Common myeloid progenitor, CD34-positive (primary cell): ENCODE data around the gene EPHB1.

Experiments
- CTCF ChIA-PET: fragments of 350-600 bp; sonication (Branson Sonifier 250); formaldehyde crosslinking; loops from one replicate; lab custom pipeline; 2021; ENCODE audit warnings: antibody characterized with exemption; lab: Charles Lee
- POLR2A ChIA-PET: fragments of 350-600 bp; sonication (Branson Sonifier 250); formaldehyde crosslinking; loops from one replicate; lab custom pipeline; 2021; ENCODE audit warnings: antibody characterized with exemption; lab: Charles Lee
- DNase-seq, 3 donors: peaks; one replicate each; pipeline versions ENCODE4 v3.0.0 to v3.0.0-alpha.2; 2013
- H3K27ac ChIP-seq, 2 experiments: 1 replicate in 1 of 2; 2 replicates in 1 of 2; pipeline ENCODE4 v1.7.0; 2013; ENCODE audit warnings: inconsistent platforms in 2 of 2, low read length in 2 of 2, mild to moderate bottlenecking in 2 of 2, low read depth in 1 of 2, moderate library complexity in 1 of 2; ENCODE audit not compliant: severe bottlenecking in 2 of 2, insufficient read depth in 1 of 2, poor library complexity in 1 of 2
- H3K27me3 ChIP-seq, 5 experiments: replicated peaks in 2 of 5; 1 replicate in 3 of 5; 2 replicates in 2 of 5; pipeline versions ENCODE4 v1.6.1 to v1.7.0; 2013; ENCODE audit warnings: low read length in 4 of 5, mild to moderate bottlenecking in 2 of 5, moderate library complexity in 2 of 5, inconsistent platforms in 1 of 5; ENCODE audit not compliant: insufficient read depth in 5 of 5, control insufficient read depth in 4 of 5
- H3K36me3 ChIP-seq, 4 experiments: 1 replicate in 2 of 4; 2 replicates in 2 of 4; pipeline versions ENCODE4 v1.6.1 to v1.7.0; 2013; ENCODE audit warnings: low read length in 3 of 4, control low read depth in 1 of 4, mild to moderate bottlenecking in 1 of 4; ENCODE audit not compliant: control insufficient read depth in 4 of 4, insufficient read depth in 4 of 4
- H3K4me1 ChIP-seq, 4 experiments: 1 replicate in 3 of 4; 2 replicates in 1 of 4; pipeline versions ENCODE4 v1.6.1 to v1.7.1; 2013; ENCODE audit warnings: low read length in 3 of 4, mild to moderate bottlenecking in 3 of 4, control low read depth in 1 of 4, inconsistent platforms in 1 of 4, moderate library complexity in 1 of 4; ENCODE audit not compliant: control insufficient read depth in 4 of 4, insufficient read depth in 4 of 4; ENCODE audit errors: control extremely low read depth in 1 of 4
- H3K4me3 ChIP-seq, 7 experiments: 1 replicate in 4 of 7; 2 replicates in 3 of 7; pipeline versions ENCODE4 v1.5.1 to v1.7.0; 2013; ENCODE audit warnings: mild to moderate bottlenecking in 7 of 7, low read length in 6 of 7, moderate library complexity in 6 of 7, inconsistent platforms in 2 of 7, low read depth in 2 of 7, control low read depth in 1 of 7; ENCODE audit not compliant: insufficient read depth in 4 of 7, control insufficient read depth in 1 of 7; ENCODE audit errors: extremely low read depth in 1 of 7
- H3K9me3 ChIP-seq, 5 experiments: 1 replicate in 4 of 5; 2 replicates in 1 of 5; pipeline versions ENCODE4 v1.6.1 to v1.7.1; 2013; ENCODE audit warnings: low read length in 4 of 5, mild to moderate bottlenecking in 2 of 5, inconsistent platforms in 1 of 5, low read depth in 1 of 5, moderate library complexity in 1 of 5; ENCODE audit not compliant: control insufficient read depth in 4 of 5, insufficient read depth in 2 of 5; ENCODE audit errors: control extremely low read depth in 1 of 5
- WGBS: methylation state at CpG from one replicate; pipeline ENCODE4 v1.1.5; 2013; ENCODE audit not compliant: insufficient coverage; 5-methylcytosine and 5-hydroxymethylcytosine counted together

The EPHB1 gene

GRCh38 chr3:134900482-134900881 lies 105.4 kb downstream of the EPHB1 start:
- POLR2A ChIA-PET = no interaction called here
- Histone ChIP-seq H3K4me3 (no peak overlapping the region), H3K27me3 (peaks cover 0 to 4% (median 0%) of the 10 kb centered on the region in 5 experiments), H3K27ac (no peak overlapping the region), H3K9me3 (no peaks in the 10 kb centered on the region), H3K4me1 (peaks cover 0 to 19% (median 2%) of the 10 kb centered on the region in 4 experiments), H3K36me3 (no peaks in the 10 kb centered on the region)
- 100% methylated on average over 1 of the region's 1 CpG for WGBS
- no peak for DNase-seq
- CTCF ChIA-PET = no interaction called here

- Histone ChIP-seq H3K9me3 (no peaks in the 10 kb centered on the region), H3K27ac (no peak overlapping the region), H3K4me1 (peaks cover 0 to 23% (median 2%) of the 10 kb centered on the region in 4 experiments), H3K27me3 (peaks cover 0 to 4% (median 0%) of the 10 kb centered on the region in 5 experiments), H3K4me3 (no peak overlapping the region), H3K36me3 (no peaks in the 10 kb centered on the region)
- 100% methylated on average over 2 of the region's 2 CpGs for WGBS
- CTCF ChIA-PET = interaction anchor here (0.9 kb wide), 1 partner anchor 16 kb away, joined by 3 read pairs; no protein-coding TSS in a partner anchor
- DNase-seq = no peak
- POLR2A ChIA-PET = no interaction called here
Observed at GRCh38 chr3:134901461-134901860, 106.4 kb downstream of the EPHB1 start.

- H3K27me3 ChIP-seq = peaks cover 0 to 3% (median 0%) of the 10 kb centered on the region in 5 experiments
- WGBS = 84% methylated on average over 4 of the region's 4 CpGs
- ChIA-PET POLR2A (interaction anchor here (0.6 kb wide), 1 partner anchor 1139 kb away, joined by 3 read pairs; no protein-coding TSS in a partner anchor), CTCF (interaction anchor here (0.6 kb wide), 1 partner anchor 13 kb away, joined by 3 read pairs; no protein-coding TSS in a partner anchor)
- peaks cover 0 to 23% (median 2%) of the 10 kb centered on the region in 4 experiments for H3K4me1 ChIP-seq
- no peak overlapping the region for H3K4me3 ChIP-seq
- H3K36me3 ChIP-seq = no peaks in the 10 kb centered on the region
- no peak for DNase-seq
- H3K27ac ChIP-seq = no peak overlapping the region
- no peaks in the 10 kb centered on the region for H3K9me3 ChIP-seq
Observed at GRCh38 chr3:134903837-134904236, 108.8 kb downstream of the EPHB1 start.

GRCh38 chr3:134904241-134904771 lies 109.2 kb downstream of the EPHB1 start:
- ChIA-PET POLR2A (no interaction called here), CTCF (interaction anchor here (0.6 kb wide), 1 partner anchor 14 kb away, joined by 3 read pairs; no protein-coding TSS in a partner anchor)
- DNase-seq = peak in 2 of 3 donors; percentile 39 to 85
- Histone ChIP-seq H3K4me3 (no peak overlapping the region), H3K27ac (no peak overlapping the region), H3K4me1 (peaks cover 0 to 23% (median 2%) of the 10 kb centered on the region in 4 experiments), H3K9me3 (no peaks in the 10 kb centered on the region), H3K36me3 (no peaks in the 10 kb centered on the region), H3K27me3 (peaks cover 0 to 2% (median 0%) of the 10 kb centered on the region in 5 experiments)
- WGBS = 28% methylated on average over 4 of the region's 6 CpGs

- H3K4me3 ChIP-seq = no peak overlapping the region
- no peaks in the 10 kb centered on the region for H3K36me3 ChIP-seq
- H3K4me1 ChIP-seq = peaks cover 0 to 23% (median 2%) of the 10 kb centered on the region in 4 experiments
- H3K27me3 ChIP-seq = peaks cover 0 to 2% (median 0%) of the 10 kb centered on the region in 5 experiments
- WGBS = 91% methylated on average over 7 of the region's 7 CpGs
- peak in 1 of 3 donors; percentile 47 for DNase-seq
- no peaks in the 10 kb centered on the region for H3K9me3 ChIP-seq
- H3K27ac ChIP-seq = no peak overlapping the region
- POLR2A ChIA-PET = no interaction called here
- CTCF ChIA-PET = interaction anchor here (0.6 kb wide), 1 partner anchor 14 kb away, joined by 3 read pairs; no protein-coding TSS in a partner anchor
Observed at GRCh38 chr3:134904776-134905646, 110.0 kb downstream of the EPHB1 start.

GRCh38 chr3:134905647-134905935 lies 110.5 kb downstream of the EPHB1 start:
- H3K4me3 ChIP-seq = no peak overlapping the region
- 100% methylated on average over 2 of the region's 2 CpGs for WGBS
- ChIA-PET CTCF (no interaction called here), POLR2A (no interaction called here)
- peaks cover 0 to 23% (median 2%) of the 10 kb centered on the region in 4 experiments for H3K4me1 ChIP-seq
- H3K27me3 ChIP-seq = peaks cover 0 to 2% (median 0%) of the 10 kb centered on the region in 5 experiments
- H3K27ac ChIP-seq = no peak overlapping the region
- H3K9me3 ChIP-seq = no peaks in the 10 kb centered on the region
- no peaks in the 10 kb centered on the region for H3K36me3 ChIP-seq
- no peak for DNase-seq

- ChIA-PET POLR2A (no interaction called here), CTCF (no interaction called here)
- H3K9me3 ChIP-seq = no peaks in the 10 kb centered on the region
- WGBS = 50% methylated on average over 2 of the region's 2 CpGs
- H3K4me3 ChIP-seq = no peak overlapping the region
- no peak overlapping the region for H3K27ac ChIP-seq
- H3K27me3 ChIP-seq = no peaks in the 10 kb centered on the region
- no peaks in the 10 kb centered on the region for H3K36me3 ChIP-seq
- no peak for DNase-seq
- peaks cover 0 to 23% (median 2%) of the 10 kb centered on the region in 4 experiments for H3K4me1 ChIP-seq
Observed at GRCh38 chr3:134908271-134908670, 113.2 kb downstream of the EPHB1 start.
